RWPE1 (cell line): ENCODE data around the gene SYDE1.

Experiments
- CTCF ChIA-PET: fragments of 350-600 bp; sonication (Branson Sonifier 250); formaldehyde crosslinking; extraction: SDS; loops from one replicate; lab custom pipeline; 2021; lab: Yijun Ruan, JAX
- POLR2A ChIA-PET: fragments of 400-600 bp; formaldehyde crosslinking; extraction: SDS; loops from one replicate; lab custom pipeline; 2020; ENCODE audit warnings: antibody characterized with exemption; ENCODE audit not compliant: low non-redundant PET; lab: Yijun Ruan, JAX
- DNase-seq: peaks from one replicate; pipeline ENCODE4 v3.0.0; 2012; ENCODE audit warnings: low spot score
- H3K27ac ChIP-seq: fragments of 450-650 bp; 2 replicates; pipeline ENCODE4 v1.5.1; 2017
- TF ChIP-seq, protein P1 (sequence below): fragments of 450-650 bp; conservative IDR thresholded peaks from 2 replicates; pipeline ENCODE4 v1.5.1; 2017; ENCODE audit warnings: low read depth, mild to moderate bottlenecking

The SYDE1 gene

GRCh38 chr19:15113245-15114152, 6.3 kb downstream of the SYDE1 start:
- ChIA-PET POLR2A (interaction anchor here (0.6 kb wide), 2 partner anchors 8 to 21 kb away, joined by 3 to 9 read pairs; no protein-coding TSS in a partner anchor), CTCF (interaction anchor here (0.6 to 1.3 kb wide), 2 partner anchors 12 to 139 kb away, joined by 3 to 5 read pairs; no protein-coding TSS in a partner anchor)
- peak overlapping the region; percentile 57 for H3K27ac ChIP-seq
- DNase-seq, result no peak
- TF ChIP-seq, protein P1, sequence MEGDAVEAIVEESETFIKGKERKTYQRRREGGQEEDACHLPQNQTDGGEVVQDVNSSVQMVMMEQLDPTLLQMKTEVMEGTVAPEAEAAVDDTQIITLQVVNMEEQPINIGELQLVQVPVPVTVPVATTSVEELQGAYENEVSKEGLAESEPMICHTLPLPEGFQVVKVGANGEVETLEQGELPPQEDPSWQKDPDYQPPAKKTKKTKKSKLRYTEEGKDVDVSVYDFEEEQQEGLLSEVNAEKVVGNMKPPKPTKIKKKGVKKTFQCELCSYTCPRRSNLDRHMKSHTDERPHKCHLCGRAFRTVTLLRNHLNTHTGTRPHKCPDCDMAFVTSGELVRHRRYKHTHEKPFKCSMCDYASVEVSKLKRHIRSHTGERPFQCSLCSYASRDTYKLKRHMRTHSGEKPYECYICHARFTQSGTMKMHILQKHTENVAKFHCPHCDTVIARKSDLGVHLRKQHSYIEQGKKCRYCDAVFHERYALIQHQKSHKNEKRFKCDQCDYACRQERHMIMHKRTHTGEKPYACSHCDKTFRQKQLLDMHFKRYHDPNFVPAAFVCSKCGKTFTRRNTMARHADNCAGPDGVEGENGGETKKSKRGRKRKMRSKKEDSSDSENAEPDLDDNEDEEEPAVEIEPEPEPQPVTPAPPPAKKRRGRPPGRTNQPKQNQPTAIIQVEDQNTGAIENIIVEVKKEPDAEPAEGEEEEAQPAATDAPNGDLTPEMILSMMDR, result no peak

DNA sequence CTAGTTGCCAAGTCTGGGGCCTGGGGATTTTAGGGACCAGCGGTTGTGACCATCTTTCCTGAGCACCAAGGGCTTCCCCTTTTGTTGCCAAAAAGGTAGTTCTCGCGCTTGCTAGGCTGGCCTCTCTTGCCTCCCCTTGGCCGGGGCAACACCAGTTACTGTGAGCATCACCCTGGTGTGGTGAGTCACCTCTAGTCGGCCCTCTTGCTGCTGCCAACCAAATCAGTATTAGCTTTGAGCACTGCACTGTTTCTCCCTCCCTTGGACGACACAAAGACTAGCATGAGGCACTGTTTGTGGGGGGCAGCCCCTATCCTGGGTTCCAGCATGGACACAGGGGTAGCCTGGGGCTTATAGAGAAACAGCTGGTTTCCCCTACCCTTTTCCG, 6.9 kb downstream of the SYDE1 start:
- POLR2A ChIA-PET, result no interaction called here
- CTCF ChIA-PET, result interaction anchor here (0.6 kb wide), 1 partner anchor 1438 kb away, joined by 6 read pairs; no protein-coding TSS in a partner anchor
- DNase-seq, result no peak
- TF ChIP-seq, protein P1, result no peak
- peak overlapping the region; percentile 57 for H3K27ac ChIP-seq

GRCh38 chr19:15115080-15115479, 7.9 kb downstream of the SYDE1 start:
- POLR2A ChIA-PET, result no interaction called here
- peak overlapping the region; percentile 57 for H3K27ac ChIP-seq
- TF ChIP-seq, protein P1, result no peak
- no peak for DNase-seq
- CTCF ChIA-PET, result no interaction called here

DNA sequence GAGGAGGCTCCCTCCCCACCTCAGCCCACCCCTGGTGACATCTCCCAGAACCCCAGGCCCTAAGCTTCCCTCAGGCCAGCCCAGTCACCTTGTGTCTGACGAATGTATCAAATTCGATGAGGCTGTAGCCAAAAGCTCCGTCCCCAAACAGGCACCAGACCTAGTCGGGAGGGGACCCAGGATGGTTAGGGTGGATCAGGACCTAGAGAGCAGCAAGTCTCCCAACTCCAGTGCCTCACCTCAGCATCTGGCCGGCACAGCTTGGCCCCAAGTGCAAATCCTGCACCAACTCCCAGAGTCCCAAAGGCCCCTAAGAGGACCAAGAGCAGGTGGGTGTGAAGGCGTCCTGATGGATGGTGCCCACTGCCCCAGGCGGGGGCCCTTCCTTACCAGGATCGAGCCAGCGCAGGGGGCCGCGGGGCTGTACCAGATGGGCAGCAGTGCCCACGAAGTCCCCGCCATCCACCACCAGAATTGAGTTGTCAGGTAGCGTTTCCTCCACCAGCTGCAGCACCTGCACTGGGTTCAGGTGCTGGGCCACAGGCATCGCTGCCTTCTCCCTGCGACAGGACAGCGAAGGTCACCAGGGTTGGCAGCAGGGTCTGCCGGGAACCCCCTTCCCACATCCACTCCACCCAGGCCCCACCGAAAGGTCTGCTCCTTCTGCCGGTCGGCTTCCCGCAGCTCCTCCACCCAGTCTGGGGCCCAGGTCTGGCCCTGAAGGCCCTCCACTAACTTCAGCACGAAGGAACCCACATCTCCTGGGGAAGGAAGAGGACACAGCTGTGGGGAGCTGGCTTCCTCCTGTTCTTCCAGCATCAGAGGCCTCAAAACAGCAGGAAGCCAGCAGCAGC, 8.8 kb downstream of the SYDE1 start:
- CTCF ChIA-PET, result no interaction called here
- TF ChIP-seq, protein P1, result no peak
- POLR2A ChIA-PET, result no interaction called here
- H3K27ac ChIP-seq, result peak overlapping the region; percentile 57
- DNase-seq, result no peak

DNA sequence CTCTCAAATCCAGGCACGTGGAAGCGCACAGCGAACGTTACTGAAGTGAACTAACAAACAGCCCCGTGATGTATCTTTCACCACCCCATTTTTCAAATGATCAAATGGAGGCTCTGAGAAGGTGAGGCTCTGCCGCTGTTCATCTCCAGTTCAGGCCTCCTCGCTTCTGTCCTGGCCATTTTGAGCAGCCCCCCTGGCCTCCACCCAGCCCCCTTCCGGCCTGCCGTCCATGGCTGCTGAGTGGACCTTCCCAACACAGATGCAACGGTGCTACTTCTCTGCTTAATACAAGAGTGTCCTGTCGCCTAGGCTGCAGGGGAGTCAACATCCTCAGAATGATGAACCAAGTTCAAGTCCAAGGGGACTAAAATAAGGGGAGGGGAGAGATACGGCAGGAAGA, 9.7 kb downstream of the SYDE1 start:
- peak overlapping the region; percentile 57 for H3K27ac ChIP-seq
- POLR2A ChIA-PET, result no interaction called here
- no peak for DNase-seq
- CTCF ChIA-PET, result no interaction called here
- TF ChIP-seq, protein P1, result no peak

DNA sequence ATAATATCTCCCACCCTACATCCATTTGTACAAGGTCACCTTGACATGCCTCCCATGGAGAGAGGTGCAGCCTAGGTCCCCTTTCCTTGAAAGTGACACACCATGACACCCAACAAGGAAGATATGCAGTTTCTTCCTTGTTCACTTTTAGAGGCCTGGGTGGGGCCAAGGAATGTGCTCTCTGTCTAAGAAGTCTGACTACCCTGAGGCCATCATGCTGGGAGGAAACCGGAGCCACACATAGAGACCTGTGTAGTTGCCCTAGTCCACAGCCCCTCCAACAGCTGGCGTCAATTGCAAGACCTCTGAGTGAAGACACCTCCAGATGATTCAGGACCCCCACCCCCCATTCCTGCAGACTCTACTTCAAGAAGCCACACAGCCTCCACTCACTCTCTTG, 11.0 kb downstream of the SYDE1 start:
- DNase-seq, result no peak
- TF ChIP-seq, protein P1, result no peak
- CTCF ChIA-PET, result interaction anchor here (0.7 kb wide), 1 partner anchor 510 kb away, joined by 3 read pairs; no protein-coding TSS in a partner anchor
- peak overlapping the region; percentile 57 for H3K27ac ChIP-seq
- POLR2A ChIA-PET, result no interaction called here
